Stimulated activated CD8-positive, alpha-beta memory T cell treated with anti-CD3 and anti-CD28 coated beads, Interleukin-15, amount 100 ng/mL, for 48 hours (primary cell): ENCODE measurements around the gene CT45A2.
"Not testable (repeated sequence)": the region's sequence is repeated elsewhere in the genome, so short reads cannot be mapped to it uniquely, and the experiment has no call there.

ENCODE experiments used
- DNase-seq, 2 donors: peaks; one replicate each; pipeline ENCODE4 v3.0.0-alpha.2; 2020; ENCODE audit warnings: low read depth in 2 of 2

Gene CT45A2

GRCh38 chrX:135819912-135820311 is at the start of gene CT45A2:
TSS of gene CT45A2 (minus strand) at chrX:135820012. CDS start at chrX:135816265, 3,747 bp downstream.
- not testable (repeated sequence) for DNase-seq

DNA sequence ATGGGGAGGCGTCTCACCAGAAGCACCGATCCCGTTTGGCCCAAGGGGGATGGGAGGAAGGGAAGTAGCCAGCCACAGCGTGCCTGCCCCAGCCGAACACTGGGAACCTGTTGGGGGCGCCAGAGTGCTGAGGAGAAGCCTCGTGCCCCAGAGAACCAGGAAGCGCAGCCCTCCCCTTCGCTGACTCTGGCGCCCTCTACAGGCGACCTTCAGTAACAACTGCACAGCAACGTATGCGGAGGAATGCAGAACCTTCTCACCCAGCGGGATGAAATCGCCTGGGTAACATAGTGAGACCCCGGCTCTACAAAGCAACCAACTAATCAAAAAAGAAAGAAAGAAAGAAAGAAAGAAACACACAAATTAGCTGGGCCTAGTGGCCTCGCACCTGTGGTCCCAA is 34.6 kb upstream of the CT45A2 start, which contains the start of gene CT45A8:
TSS of gene CT45A8 (minus strand) at position 101 of the 400 bp plus-strand sequence. CDS start 3,755 bp downstream, outside the sequence.
- not testable (repeated sequence) for DNase-seq

DNA sequence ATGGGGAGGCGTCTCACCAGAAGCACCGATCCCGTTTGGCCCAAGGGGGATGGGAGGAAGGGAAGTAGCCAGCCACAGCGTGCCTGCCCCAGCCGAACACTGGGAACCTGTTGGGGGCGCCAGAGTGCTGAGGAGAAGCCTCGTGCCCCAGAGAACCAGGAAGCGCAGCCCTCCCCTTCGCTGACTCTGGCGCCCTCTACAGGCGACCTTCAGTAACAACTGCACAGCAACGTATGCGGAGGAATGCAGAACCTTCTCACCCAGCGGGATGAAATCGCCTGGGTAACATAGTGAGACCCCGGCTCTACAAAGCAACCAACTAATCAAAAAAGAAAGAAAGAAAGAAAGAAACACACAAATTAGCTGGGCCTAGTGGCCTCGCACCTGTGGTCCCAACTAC is 17.4 kb upstream of the CT45A2 start, which contains the start of gene CT45A7:
TSS of gene CT45A7 (minus strand) at position 101 of the 400 bp plus-strand sequence. CDS start 3,747 bp downstream, outside the sequence.
- not testable (repeated sequence) for DNase-seq

DNA sequence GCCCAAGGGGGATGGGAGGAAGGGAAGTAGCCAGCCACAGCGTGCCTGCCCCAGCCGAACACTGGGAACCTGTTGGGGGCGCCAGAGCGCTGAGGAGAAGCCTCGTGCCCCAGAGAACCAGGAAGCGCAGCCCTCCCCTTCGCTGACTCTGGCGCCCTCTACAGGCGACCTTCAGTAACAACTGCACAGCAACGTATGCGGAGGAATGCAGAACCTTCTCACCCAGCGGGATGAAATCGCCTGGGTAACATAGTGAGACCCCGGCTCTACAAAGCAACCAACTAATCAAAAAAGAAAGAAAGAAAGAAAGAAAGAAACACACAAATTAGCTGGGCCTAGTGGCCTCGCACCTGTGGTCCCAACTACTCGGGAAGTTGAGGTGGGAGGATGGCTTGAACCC is 17.1 kb downstream of the CT45A2 start, which contains the start of gene CT45A6:
TSS of gene CT45A6 (minus strand) at position 101 of the 400 bp plus-strand sequence. CDS start 3,794 bp downstream, outside the sequence.
- not testable (repeated sequence) for DNase-seq

GRCh38 chrX:135785403-135785802 is 34.4 kb downstream of the CT45A2 start, which contains the start of gene CT45A5:
TSS of gene CT45A5 (minus strand) at chrX:135785503. CDS start at chrX:135781729, 3,774 bp downstream.
- DNase-seq = not testable (repeated sequence)

DNA sequence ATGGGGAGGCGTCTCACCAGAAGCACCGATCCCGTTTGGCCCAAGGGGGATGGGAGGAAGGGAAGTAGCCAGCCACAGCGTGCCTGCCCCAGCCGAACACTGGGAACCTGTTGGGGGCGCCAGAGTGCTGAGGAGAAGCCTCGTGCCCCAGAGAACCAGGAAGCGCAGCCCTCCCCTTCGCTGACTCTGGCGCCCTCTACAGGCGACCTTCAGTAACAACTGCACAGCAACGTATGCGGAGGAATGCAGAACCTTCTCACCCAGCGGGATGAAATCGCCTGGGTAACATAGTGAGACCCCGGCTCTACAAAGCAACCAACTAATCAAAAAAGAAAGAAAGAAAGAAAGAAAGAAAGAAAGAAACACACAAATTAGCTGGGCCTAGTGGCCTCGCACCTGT is 51.7 kb downstream of the CT45A2 start, which contains the start of gene CT45A3:
TSS of gene CT45A3 (minus strand) at position 101 of the 400 bp plus-strand sequence. CDS start 3,747 bp downstream, outside the sequence.
- DNase-seq = not testable (repeated sequence)
